ENCODE results near the gene PRR9.

GRCh38 chr1:153217744-153218416, 496 bp downstream of the PRR9 start:
- TF ChIP-seq POLR2A (IDR thresholded peaks at IDR 0.05), result no peak
- TF ChIP-seq, protein P1, sequence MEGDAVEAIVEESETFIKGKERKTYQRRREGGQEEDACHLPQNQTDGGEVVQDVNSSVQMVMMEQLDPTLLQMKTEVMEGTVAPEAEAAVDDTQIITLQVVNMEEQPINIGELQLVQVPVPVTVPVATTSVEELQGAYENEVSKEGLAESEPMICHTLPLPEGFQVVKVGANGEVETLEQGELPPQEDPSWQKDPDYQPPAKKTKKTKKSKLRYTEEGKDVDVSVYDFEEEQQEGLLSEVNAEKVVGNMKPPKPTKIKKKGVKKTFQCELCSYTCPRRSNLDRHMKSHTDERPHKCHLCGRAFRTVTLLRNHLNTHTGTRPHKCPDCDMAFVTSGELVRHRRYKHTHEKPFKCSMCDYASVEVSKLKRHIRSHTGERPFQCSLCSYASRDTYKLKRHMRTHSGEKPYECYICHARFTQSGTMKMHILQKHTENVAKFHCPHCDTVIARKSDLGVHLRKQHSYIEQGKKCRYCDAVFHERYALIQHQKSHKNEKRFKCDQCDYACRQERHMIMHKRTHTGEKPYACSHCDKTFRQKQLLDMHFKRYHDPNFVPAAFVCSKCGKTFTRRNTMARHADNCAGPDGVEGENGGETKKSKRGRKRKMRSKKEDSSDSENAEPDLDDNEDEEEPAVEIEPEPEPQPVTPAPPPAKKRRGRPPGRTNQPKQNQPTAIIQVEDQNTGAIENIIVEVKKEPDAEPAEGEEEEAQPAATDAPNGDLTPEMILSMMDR (IDR thresholded peaks at IDR 0.05), result no peak
